Hepatic stellate cell (primary cell): ENCODE measurements around the gene HTR3C.
"Not testable (repeated sequence)": the region's sequence is repeated elsewhere in the genome, so short reads cannot be mapped to it uniquely, and the experiment has no call there.

Experiments used
- DNase-seq: peaks from one replicate; pipeline ENCODE4 v3.0.0; 2011; ENCODE audit warnings: low spot score

The HTR3C gene

GRCh38 chr3:184052767-184053166, at the start of gene HTR3C:
HTR3C (plus strand) TSS chr3:184053047; CDS start chr3:184053081, 34 bp downstream.
- DNase-seq = no peak

- peak; percentile 55 for DNase-seq
These were observed 49.5 kb upstream of the HTR3C start for GRCh38 chr3:184003187-184003967.

GRCh38 chr3:184004476-184004875, 48.4 kb upstream of the HTR3C start:
- no peak for DNase-seq

- DNase-seq = no peak
These were observed 46.8 kb upstream of the HTR3C start for GRCh38 chr3:184005941-184006507.

- not testable (repeated sequence) for DNase-seq
These were observed 45.6 kb upstream of the HTR3C start for GRCh38 chr3:184007143-184007813.

GRCh38 chr3:184008161-184008560, 44.7 kb upstream of the HTR3C start:
- no peak for DNase-seq

- DNase-seq = no peak
These were observed 41.5 kb upstream of the HTR3C start for GRCh38 chr3:184011230-184011876.

- no peak for DNase-seq
These were observed 40.6 kb upstream of the HTR3C start for GRCh38 chr3:184011937-184012889.

- DNase-seq = no peak
These were observed 37.3 kb upstream of the HTR3C start for GRCh38 chr3:184015381-184016019.

- no peak for DNase-seq
These were observed 36.7 kb upstream of the HTR3C start for GRCh38 chr3:184016169-184016570.

GRCh38 chr3:184016811-184017671, 35.8 kb upstream of the HTR3C start:
- DNase-seq = peak; percentile 78

GRCh38 chr3:184017672-184018423, 35.0 kb upstream of the HTR3C start, which contains the start of gene ABCC5:
ABCC5 (minus strand) TSS chr3:184017884; CDS start chr3:184014392, 3,492 bp downstream.
- peak; percentile 94 for DNase-seq

- no peak for DNase-seq
These were observed 34.3 kb upstream of the HTR3C start for GRCh38 chr3:184018424-184018973.

GRCh38 chr3:184022323-184022722, 30.5 kb upstream of the HTR3C start:
- no peak for DNase-seq

- not testable (repeated sequence) for DNase-seq
These were observed 27.6 kb upstream of the HTR3C start for GRCh38 chr3:184025256-184025655.

GRCh38 chr3:184028275-184028890, 24.5 kb upstream of the HTR3C start:
- DNase-seq = not testable (repeated sequence)

- DNase-seq = no peak
These were observed 23.4 kb upstream of the HTR3C start for GRCh38 chr3:184029443-184029842.

- no peak for DNase-seq
These were observed 22.3 kb upstream of the HTR3C start for GRCh38 chr3:184030536-184030935.
